NCI-H69 (cell line): Measurements from ENCODE around the gene ISOC2.
"Not testable (repeated sequence)": the region's sequence is repeated elsewhere in the genome, so short reads cannot be mapped to it uniquely, and the experiment has no call there.

Experiments
- DNase-seq: peaks from one replicate; lab custom pipeline; 2025; lab: John Stamatoyannopoulos, UW

ISOC2 gene

DNA sequence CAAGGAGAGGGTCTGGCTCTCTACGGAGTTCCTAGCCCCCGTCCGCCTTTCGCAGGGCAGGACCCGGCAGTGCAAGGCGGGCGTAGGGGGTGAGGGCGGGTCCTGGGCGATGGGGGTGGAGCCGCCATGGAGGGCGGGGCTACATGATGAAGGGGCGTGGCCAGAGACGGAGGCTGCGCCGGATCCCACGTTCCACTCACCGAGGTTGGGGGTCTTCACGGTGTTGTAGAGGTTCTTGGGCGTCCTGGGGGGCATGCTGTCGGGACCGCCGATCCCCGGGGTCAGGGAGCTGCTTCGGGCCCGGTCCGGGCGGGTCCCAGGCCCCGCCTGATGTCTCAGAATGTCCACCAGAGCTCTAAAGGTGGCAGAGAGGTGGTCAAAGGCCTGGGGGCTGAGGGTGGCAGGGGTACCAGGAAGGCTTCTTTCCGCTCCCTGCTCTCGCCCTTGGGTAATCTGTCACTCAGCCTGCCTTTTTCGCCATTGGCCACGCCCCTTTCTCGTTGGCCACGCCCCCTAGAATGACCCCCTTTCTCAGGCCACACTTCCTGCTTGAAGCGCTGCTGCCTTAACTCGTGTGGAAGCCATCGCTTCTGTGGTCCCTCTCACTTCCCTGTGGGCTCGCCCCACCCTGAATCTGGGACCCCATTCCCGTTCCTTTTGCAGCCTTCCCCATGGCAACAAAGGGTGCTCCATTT, 20.9 kb downstream of the ISOC2 start:
- peak; percentile 79 for DNase-seq

- DNase-seq = no peak
These were observed 22.4 kb downstream of the ISOC2 start for GRCh38 chr19:55439052-55439451.

GRCh38 chr19:55437410-55437809, 24.0 kb downstream of the ISOC2 start:
- DNase-seq = no peak

GRCh38 chr19:55436847-55437246, 24.6 kb downstream of the ISOC2 start:
- DNase-seq = no peak

DNA sequence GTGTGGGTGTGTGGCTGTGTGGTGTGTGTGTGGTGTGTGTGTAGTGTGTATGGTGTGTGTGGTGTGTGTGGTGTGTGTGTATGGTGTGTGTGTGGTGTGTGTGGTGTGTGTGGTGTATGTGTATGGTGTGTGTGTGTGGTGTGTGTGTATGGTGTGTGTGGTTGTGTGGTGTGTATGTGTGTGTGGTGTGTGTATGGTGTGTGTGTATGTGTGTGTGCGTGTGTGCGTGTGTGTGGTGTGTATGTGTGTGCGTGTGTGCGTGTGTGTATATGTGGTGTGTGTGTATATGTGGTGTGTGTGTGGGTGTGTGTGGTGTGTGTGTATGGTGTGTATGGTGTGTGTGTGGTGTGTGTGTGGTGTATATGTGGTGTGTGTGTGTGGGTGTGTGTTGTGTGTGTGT, 26.4 kb downstream of the ISOC2 start:
- DNase-seq = no peak

GRCh38 chr19:55434356-55434919, 27.0 kb downstream of the ISOC2 start:
- DNase-seq = no peak

GRCh38 chr19:55433292-55433691, 28.1 kb downstream of the ISOC2 start:
- no peak for DNase-seq

GRCh38 chr19:55432241-55432959, 29.0 kb downstream of the ISOC2 start:
- DNase-seq = no peak

- DNase-seq = no peak
These were observed 30.3 kb downstream of the ISOC2 start for GRCh38 chr19:55431183-55431582.

- no peak for DNase-seq
These were observed 35.4 kb downstream of the ISOC2 start for GRCh38 chr19:55426042-55426441.

DNA sequence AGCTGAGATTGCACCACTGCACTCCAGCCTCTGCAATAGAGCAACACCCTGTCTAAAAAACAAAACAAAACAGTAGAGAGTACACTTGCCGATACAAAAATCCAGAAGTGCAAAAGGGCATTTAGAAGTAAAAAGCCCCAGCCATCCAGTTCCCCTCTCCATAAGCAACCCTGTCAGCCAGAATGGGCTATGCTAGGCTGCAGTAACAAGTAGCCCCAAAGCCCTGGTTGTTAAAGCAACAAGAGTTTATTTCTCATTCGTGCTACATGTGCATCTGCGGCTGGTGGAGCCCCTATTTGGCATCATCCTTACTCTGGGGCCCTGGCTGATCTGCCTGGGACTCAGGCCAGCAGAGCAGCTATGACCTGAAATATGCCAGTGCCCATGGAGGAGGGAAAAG, 36.9 kb downstream of the ISOC2 start:
- no peak for DNase-seq

DNA sequence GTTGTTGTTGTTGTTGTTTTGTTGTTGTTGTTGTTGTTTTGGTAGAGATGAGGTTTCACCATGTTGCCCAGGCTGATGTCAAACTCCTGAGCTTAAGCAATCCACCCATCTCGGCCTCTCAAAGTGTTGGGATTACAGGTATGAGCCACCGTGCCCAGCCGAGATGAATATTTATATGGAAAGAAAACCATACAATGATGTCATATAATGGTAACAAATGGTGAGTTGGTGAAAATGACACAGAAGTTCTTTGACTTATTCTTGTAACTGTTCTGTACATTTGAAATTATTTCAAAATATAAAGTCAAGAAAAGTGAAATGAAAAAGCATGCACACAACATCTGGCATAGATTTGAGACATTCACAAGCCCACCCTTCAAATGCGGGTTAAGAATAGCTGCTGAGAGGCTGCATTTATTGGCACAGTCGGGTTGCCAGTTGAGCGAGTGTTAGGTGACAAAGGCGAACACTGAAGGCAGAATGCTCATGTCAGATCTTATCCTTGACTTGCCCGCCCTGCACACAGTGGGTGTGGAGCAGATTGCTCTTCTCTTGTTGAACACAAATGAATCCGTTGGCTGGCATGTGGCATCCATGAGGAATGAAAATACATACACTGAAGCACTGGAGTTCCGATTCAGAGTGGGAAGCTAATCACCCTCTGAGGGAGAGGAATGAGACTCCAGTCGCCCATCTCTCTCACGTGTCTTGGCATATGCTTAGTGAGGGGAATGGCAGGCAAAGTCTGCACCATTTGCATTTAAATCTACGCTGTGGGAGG, 38.0 kb downstream of the ISOC2 start:
- DNase-seq = peak; percentile 31

DNA sequence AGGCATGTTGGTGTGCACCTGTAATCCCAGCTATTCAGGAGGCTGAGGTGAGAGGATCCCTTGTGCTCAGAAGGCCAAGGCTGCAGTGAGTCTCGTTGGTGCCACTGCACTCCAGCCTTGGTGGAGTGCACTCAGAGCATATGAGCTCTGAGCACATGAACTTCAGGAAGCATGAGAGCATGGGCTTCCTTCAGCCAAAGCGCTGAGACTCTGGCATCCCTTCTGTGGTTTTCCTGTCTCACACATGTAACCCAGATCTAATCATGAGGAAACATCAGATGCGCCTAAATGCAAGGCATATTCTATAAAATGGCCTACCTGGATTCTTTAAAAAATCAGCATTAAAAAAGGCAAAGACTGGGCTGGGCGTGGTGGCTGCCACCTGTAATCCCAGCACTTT, 40.2 kb downstream of the ISOC2 start:
- not testable (repeated sequence) for DNase-seq

GRCh38 chr19:55419624-55420236, 41.7 kb downstream of the ISOC2 start:
- DNase-seq = no peak

DNA sequence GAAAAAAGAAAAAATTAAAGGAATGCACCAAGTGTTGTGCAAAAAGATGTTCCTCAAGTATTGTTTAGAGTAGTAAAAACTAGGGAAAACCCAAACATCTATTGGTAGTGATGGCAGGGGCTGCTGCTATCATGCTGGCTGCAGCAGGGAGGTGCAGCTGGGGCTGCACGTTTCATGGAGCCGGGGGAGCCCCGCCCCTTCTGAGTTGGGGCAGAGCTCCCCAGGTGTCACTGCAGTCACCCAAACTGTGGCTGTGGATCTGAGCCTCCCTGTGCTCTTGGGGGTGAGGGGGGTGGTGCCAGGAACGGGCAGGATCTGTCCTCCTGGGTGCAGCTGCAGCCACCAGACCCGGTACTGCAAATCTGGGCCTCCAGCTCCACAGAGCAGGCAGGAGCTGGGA, 42.3 kb downstream of the ISOC2 start:
- no peak for DNase-seq

- DNase-seq = peak; percentile 87
These were observed 43.3 kb downstream of the ISOC2 start for GRCh38 chr19:55418185-55418584.

DNA sequence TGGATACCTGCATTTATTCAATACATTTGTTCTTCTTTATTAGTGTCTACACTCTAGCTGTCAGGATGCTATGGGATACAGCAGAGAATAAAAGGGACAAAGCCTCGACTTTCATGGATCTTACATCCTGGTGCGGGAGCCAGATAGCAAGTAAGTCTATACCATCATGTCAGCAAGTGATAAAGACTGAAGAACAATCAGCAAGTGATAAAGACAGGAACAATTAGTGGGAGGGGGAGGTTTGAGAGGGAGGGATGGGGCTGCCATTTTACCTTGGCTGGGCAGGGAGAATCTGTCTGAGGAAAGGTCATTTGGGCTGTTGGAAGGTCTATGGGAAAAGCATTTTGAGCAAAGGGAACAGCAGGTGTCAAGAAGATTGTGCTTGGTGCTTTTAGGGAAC, 51.3 kb downstream of the ISOC2 start:
- no peak for DNase-seq

DNA sequence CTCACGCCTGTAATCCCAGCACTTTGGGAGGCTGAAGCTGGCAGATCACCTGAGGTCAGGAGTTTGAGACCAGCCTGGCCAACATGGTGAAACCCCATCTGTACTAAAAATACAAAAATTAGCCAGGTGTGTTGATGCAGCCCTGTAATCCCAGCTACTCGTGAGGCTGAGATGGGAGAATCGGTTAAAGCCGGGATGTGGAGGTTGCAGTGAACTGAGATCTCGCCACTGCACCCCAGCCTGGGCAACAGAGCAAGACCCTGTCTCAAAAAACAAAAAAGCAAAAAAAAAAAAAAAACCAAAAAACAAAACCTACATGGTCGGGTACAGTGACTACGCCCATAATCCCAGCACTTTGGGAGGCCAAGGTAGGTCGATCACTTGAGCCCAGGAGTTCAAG, 52.3 kb downstream of the ISOC2 start:
- DNase-seq = not testable (repeated sequence)

- no peak for DNase-seq
These were observed 52.9 kb downstream of the ISOC2 start for GRCh38 chr19:55408533-55408872.

DNA sequence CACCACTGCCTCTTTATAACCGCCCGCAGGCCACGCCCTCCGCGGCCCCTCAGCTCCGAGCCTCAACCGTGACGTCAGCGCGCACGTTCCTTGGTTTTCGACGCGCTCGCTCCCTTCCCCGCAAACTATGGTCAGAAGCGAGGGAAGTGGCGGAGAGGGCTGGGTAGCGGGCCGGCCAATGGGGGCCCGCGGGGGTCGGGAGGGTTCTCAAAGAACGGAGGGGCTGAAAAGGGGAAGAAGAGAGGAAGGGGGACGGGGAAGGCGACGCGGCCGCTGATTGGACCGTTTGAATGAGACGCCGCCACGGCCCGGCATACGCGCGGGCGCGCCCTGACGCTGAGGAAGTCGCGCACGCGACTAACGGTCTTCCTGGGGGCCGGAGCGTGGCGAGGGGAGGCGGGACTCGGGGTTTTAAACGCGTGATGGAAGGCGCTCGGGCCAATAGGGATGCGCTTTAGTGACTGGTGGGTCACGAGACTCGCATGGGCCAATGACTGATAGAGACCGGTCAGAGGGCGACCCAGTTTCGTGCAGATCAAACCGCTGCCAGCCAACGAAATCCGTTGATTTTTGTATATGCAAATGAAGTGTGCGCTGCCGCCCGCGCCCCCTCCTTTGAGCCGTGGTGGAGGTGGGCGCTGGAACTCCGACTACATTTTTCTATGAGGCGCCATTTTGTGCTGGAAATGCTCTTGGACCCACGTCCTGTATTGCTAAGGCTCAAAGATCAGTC, 53.5 kb downstream of the ISOC2 start:
- peak; percentile 100 for DNase-seq

GRCh38 chr19:55407550-55407799, 54.0 kb downstream of the ISOC2 start, which contains the start of gene UBE2S:
TSS of gene UBE2S (minus strand) at chr19:55407788. CDS start at chr19:55407589, 199 bp downstream.
- not testable (repeated sequence) for DNase-seq
